CD4-positive, alpha-beta T cell (primary cell): ENCODE data around the gene RRAS. TPM values are rescaled to one million over a fixed set of nuclear protein-coding genes. Genes with fewer than 3 reads are reported as not detected.

Experiments
- ATAC-seq: fragments of 200-7000 bp; cut with Tn5 transposase; one replicate; pipeline ENCODE4 v1.10.0; 2022; ENCODE audit warnings: mild to moderate bottlenecking; ENCODE audit not compliant: poor library complexity
- CTCF ChIA-PET: fragments of 350-600 bp; sonication (Branson Sonifier 250); formaldehyde crosslinking; loops from one replicate; lab custom pipeline; 2021; ENCODE audit warnings: antibody characterized with exemption, inconsistent platforms; lab: Charles Lee
- POLR2A ChIA-PET: fragments of 350-600 bp; sonication (Branson Sonifier 250); formaldehyde crosslinking; loops from one replicate; lab custom pipeline; 2021; ENCODE audit warnings: antibody characterized with exemption, inconsistent platforms; lab: Charles Lee
- DNase-seq, 14 experiments: peaks; one replicate each; pipeline ENCODE4 v3.0.0-alpha.2; 2013 to 2020; ENCODE audit warnings: mixed read lengths in 2 of 14
- H3K27ac ChIP-seq, 2 donors: one replicate each; pipeline versions ENCODE4 v1.5.1 to v1.7.0; 2013; ENCODE audit warnings: low read length in 2 of 2, low read depth in 1 of 2, mild to moderate bottlenecking in 1 of 2
- H3K27me3 ChIP-seq, 2 experiments: 1 replicate in 1 of 2; 2 replicates in 1 of 2; pipeline versions ENCODE4 v1.6.1 to v1.7.0; 2013; ENCODE audit warnings: low read length in 2 of 2, control low read depth in 1 of 2, mild to moderate bottlenecking in 1 of 2, moderate library complexity in 1 of 2; ENCODE audit not compliant: insufficient read depth in 2 of 2, control insufficient read depth in 1 of 2
- H3K36me3 ChIP-seq: one replicate; pipeline ENCODE4 v1.6.1; 2013; ENCODE audit warnings: low read length, control low read depth; ENCODE audit not compliant: insufficient read depth
- H3K4me1 ChIP-seq: one replicate; pipeline ENCODE4 v1.6.1; 2013; ENCODE audit warnings: low read length, control low read depth; ENCODE audit not compliant: insufficient read depth
- H3K4me3 ChIP-seq: one replicate; pipeline ENCODE4 v1.5.1; 2013; ENCODE audit warnings: mild to moderate bottlenecking, low read length, moderate library complexity
- H3K9me3 ChIP-seq, 2 experiments: 1 replicate in 1 of 2; 2 replicates in 1 of 2; pipeline versions ENCODE4 v1.6.1 to v1.7.0; 2013; ENCODE audit warnings: low read length in 2 of 2, mild to moderate bottlenecking in 2 of 2, control low read depth in 1 of 2, moderate library complexity in 1 of 2; ENCODE audit not compliant: control insufficient read depth in 1 of 2, insufficient read depth in 1 of 2
- H3K27ac Mint-ChIP-seq: one replicate; pipeline ENCODE4 v1.8.0; 2020; ENCODE audit warnings: mixed read lengths
- H3K27me3 Mint-ChIP-seq: one replicate; pipeline ENCODE4 v1.8.0; 2021; ENCODE audit warnings: mixed read lengths
- H3K36me3 Mint-ChIP-seq: one replicate; pipeline ENCODE4 v1.8.0; 2021; ENCODE audit warnings: low read depth, mixed read lengths
- H3K4me1 Mint-ChIP-seq: one replicate; pipeline ENCODE4 v1.8.0; 2021; ENCODE audit warnings: low read depth, mixed read lengths
- H3K4me3 Mint-ChIP-seq: one replicate; pipeline ENCODE4 v1.8.0; 2020; ENCODE audit warnings: mild to moderate bottlenecking, mixed read lengths
- H3K9me3 Mint-ChIP-seq: one replicate; pipeline ENCODE4 v1.8.0; 2020; ENCODE audit warnings: mixed read lengths
- intact Hi-C, 2 experiments: fragments of 100-400 bp; cut with DNase I in 1 of 2; cut with micrococcal nuclease in 1 of 2; formaldehyde crosslinking; loops; one replicate each; pipeline versions ENCODE4 v1.15.1 to v1.9.0; 2023 to 2025; cut with DNase I, micrococcal nuclease
- total RNA-seq, 174 experiments: library from RNA in 2 of 174; stranded (reverse) in 2 of 174; gene quantifications; one replicate each; pipeline ENCODE4 v1.2.3 and lab custom pipeline; 2021 to 2026
- TF ChIP-seq, protein P1 (sequence below): fragments of 200-600 bp; IDR thresholded peaks from one replicate; pipeline ENCODE4 v1.8.0; 2022; ENCODE audit warnings: antibody characterized with exemption, mild to moderate bottlenecking

RRAS gene
- total RNA-seq, 2 experiments from 2014 or later, result 4.2 to 4.7 TPM

DNA sequence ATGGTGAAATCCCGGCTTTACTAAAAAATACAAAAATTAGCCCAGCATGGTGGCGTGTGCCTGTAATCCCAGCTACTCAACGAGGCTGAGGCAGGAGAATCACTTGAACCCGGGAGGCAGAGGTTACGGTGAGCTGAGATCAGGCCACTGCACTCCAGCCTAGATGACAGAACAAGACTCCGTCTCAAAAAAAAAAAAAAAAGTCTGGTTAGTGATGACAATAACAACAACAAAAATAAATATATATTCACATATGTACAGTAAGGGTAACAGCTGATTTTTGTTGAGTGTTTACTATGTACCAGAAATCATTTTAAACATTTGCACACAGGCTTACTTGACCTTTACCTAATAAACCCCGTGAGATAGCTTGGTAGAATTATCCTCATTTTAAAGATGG lies 23.0 kb downstream of the RRAS start:
- ChIA-PET CTCF (no interaction called here), POLR2A (interaction anchor here (1.1 to 1.2 kb wide), 2 partner anchors 23 to 36 kb away, joined by 3 to 4 read pairs; partner anchors contain the start of genes PRRG2 and RRAS)
- H3K27me3 Mint-ChIP-seq, result no peaks in the 10 kb centered on the region
- H3K4me3 Mint-ChIP-seq, result no peak overlapping the region
- H3K4me1 Mint-ChIP-seq, result peaks cover 8% of the 10 kb centered on the region
- H3K4me3 ChIP-seq, result no peak overlapping the region
- no peaks in the 10 kb centered on the region for H3K27me3 ChIP-seq
- H3K27ac ChIP-seq, result no peak overlapping the region
- peaks cover 77% of the 10 kb centered on the region for H3K36me3 Mint-ChIP-seq
- intact Hi-C loops, result no loop called here
- H3K36me3 ChIP-seq, result peaks cover 84% of the 10 kb centered on the region
- DNase-seq (no peak), ATAC-seq (no peak)
- peaks cover 7% of the 10 kb centered on the region for H3K4me1 ChIP-seq
- H3K27ac Mint-ChIP-seq, result no peak overlapping the region
- no peaks in the 10 kb centered on the region for H3K9me3 Mint-ChIP-seq
- peaks cover 0 to 17% of the 10 kb centered on the region in 2 experiments for H3K9me3 ChIP-seq
- TF ChIP-seq, protein P1, sequence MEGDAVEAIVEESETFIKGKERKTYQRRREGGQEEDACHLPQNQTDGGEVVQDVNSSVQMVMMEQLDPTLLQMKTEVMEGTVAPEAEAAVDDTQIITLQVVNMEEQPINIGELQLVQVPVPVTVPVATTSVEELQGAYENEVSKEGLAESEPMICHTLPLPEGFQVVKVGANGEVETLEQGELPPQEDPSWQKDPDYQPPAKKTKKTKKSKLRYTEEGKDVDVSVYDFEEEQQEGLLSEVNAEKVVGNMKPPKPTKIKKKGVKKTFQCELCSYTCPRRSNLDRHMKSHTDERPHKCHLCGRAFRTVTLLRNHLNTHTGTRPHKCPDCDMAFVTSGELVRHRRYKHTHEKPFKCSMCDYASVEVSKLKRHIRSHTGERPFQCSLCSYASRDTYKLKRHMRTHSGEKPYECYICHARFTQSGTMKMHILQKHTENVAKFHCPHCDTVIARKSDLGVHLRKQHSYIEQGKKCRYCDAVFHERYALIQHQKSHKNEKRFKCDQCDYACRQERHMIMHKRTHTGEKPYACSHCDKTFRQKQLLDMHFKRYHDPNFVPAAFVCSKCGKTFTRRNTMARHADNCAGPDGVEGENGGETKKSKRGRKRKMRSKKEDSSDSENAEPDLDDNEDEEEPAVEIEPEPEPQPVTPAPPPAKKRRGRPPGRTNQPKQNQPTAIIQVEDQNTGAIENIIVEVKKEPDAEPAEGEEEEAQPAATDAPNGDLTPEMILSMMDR, result no peak

DNA sequence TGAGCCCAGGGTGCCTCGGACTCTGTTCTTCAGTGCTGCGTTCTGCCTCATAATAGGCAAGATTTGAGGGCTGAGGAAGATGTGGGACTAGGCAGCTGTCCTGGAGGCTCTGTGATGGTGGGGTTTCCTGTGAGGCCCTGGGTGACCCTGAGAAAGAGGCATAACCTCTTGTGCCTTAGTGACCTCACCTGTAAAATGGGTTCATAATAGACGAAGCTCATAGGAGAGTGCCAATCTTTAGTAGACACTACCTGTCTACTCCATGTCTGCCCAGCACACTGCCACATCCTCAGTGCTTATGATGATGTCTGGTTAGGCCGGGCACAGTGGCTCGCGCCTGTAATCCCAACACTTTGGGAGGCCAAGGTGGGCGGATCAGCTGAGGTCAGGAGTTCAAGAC lies 23.4 kb downstream of the RRAS start:
- H3K27me3 ChIP-seq, result no peaks in the 10 kb centered on the region
- ATAC-seq, result no peak
- Mint-ChIP-seq H3K4me3 (no peak overlapping the region), H3K9me3 (no peaks in the 10 kb centered on the region), H3K4me1 (peaks cover 8% of the 10 kb centered on the region), H3K36me3 (peaks cover 73% of the 10 kb centered on the region), H3K27ac (no peak overlapping the region), H3K27me3 (no peaks in the 10 kb centered on the region)
- ChIA-PET CTCF (no interaction called here), POLR2A (interaction anchor here (1.1 to 1.2 kb wide), 2 partner anchors 24 to 35 kb away, joined by 3 to 4 read pairs; partner anchors contain the start of genes PRRG2 and RRAS)
- DNase-seq, result no peak
- H3K27ac ChIP-seq, result no peak overlapping the region
- peaks cover 0 to 17% of the 10 kb centered on the region in 2 experiments for H3K9me3 ChIP-seq
- H3K4me1 ChIP-seq, result peaks cover 7% of the 10 kb centered on the region
- H3K4me3 ChIP-seq, result no peak overlapping the region
- H3K36me3 ChIP-seq, result peaks cover 80% of the 10 kb centered on the region
- TF ChIP-seq, protein P1, result no peak
- intact Hi-C loops, result no loop called here

DNA sequence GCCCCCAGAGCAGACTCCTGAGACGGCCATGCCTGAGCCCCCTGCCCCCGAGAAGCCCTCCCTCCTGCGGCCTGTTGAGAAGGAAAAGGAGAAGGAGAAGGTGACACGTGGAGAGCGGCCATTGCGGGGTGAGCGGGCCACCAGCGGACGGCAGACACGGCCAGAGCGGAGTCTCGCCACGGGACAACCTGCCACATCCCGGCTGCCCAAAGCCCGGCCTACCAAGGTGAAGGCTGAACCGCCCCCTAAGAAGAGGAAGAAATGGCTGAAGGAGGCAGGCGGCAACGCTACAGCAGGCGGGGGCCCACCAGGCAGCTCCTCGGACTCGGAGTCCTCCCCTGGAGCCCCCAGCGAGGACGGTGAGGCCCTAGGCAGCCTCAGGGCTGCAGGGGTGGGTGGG lies 24.1 kb downstream of the RRAS start:
- POLR2A ChIA-PET, result no interaction called here
- Histone ChIP-seq H3K4me1 (peaks cover 7% of the 10 kb centered on the region), H3K27ac (no peak overlapping the region), H3K4me3 (no peak overlapping the region), H3K27me3 (no peaks in the 10 kb centered on the region), H3K9me3 (peaks cover 0 to 17% of the 10 kb centered on the region in 2 experiments), H3K36me3 (peaks cover 80% of the 10 kb centered on the region)
- CTCF ChIA-PET, result no interaction called here
- Mint-ChIP-seq H3K36me3 (peaks cover 76% of the 10 kb centered on the region), H3K27ac (no peak overlapping the region), H3K4me1 (peaks cover 8% of the 10 kb centered on the region), H3K9me3 (no peaks in the 10 kb centered on the region), H3K4me3 (no peak overlapping the region), H3K27me3 (no peaks in the 10 kb centered on the region)
- DNase-seq (no peak), ATAC-seq (no peak)
- TF ChIP-seq, protein P1, result no peak
- intact Hi-C loops, result no loop called here
